HTERT RPE-1 (cell line): ENCODE data around the gene KIF4A.

Experiments used
- in situ Hi-C: fragments of 300-500 bp; cut with MboI; formaldehyde crosslinking; loops from 4 replicates; pipeline ENCODE4 v1.14.3; 2020; ENCODE audit warnings: low sequenced_read_pairs

The KIF4A gene

GRCh38 chrX:70436343-70436742 is 146.4 kb downstream of the KIF4A start:
- in situ Hi-C loops = no loop called here

- in situ Hi-C loops = no loop called here
Observed at GRCh38 chrX:70437011-70437410, 147.1 kb downstream of the KIF4A start.

GRCh38 chrX:70437921-70438665 is 148.2 kb downstream of the KIF4A start:
- in situ Hi-C loops = no loop called here

GRCh38 chrX:70439016-70439415 is 149.1 kb downstream of the KIF4A start:
- in situ Hi-C loops = no loop called here

GRCh38 chrX:70442224-70442623 is 152.3 kb downstream of the KIF4A start:
- in situ Hi-C loops = no loop called here

- in situ Hi-C loops = no loop called here
Observed at GRCh38 chrX:70444326-70444945, 154.5 kb downstream of the KIF4A start, which contains the start of gene DLG3. DLG3 (plus strand) TSS chrX:70444835; CDS start chrX:70445202, 367 bp downstream.

GRCh38 chrX:70444946-70445656 is 155.2 kb downstream of the KIF4A start:
- in situ Hi-C loops = no loop called here

- in situ Hi-C loops = no loop called here
Observed at GRCh38 chrX:70445951-70446350, 156.0 kb downstream of the KIF4A start.

- in situ Hi-C loops = no loop called here
Observed at GRCh38 chrX:70446380-70447350, 156.8 kb downstream of the KIF4A start.

GRCh38 chrX:70449457-70449966 is 159.6 kb downstream of the KIF4A start:
- in situ Hi-C loops = no loop called here

- in situ Hi-C loops = no loop called here
Observed at GRCh38 chrX:70452143-70452733, 162.3 kb downstream of the KIF4A start.

GRCh38 chrX:70453024-70453618 is 163.2 kb downstream of the KIF4A start:
- in situ Hi-C loops = no loop called here

GRCh38 chrX:70454441-70455365 is 164.8 kb downstream of the KIF4A start:
- in situ Hi-C loops = no loop called here

GRCh38 chrX:70455366-70456202 is 165.7 kb downstream of the KIF4A start:
- in situ Hi-C loops = no loop called here

- in situ Hi-C loops = no loop called here
Observed at GRCh38 chrX:70456256-70456655, 166.4 kb downstream of the KIF4A start.

GRCh38 chrX:70461026-70461425 is 171.1 kb downstream of the KIF4A start:
- in situ Hi-C loops = no loop called here

- in situ Hi-C loops = no loop called here
Observed at GRCh38 chrX:70464051-70464450, 174.1 kb downstream of the KIF4A start.

- in situ Hi-C loops = no loop called here
Observed at GRCh38 chrX:70466968-70467367, 177.1 kb downstream of the KIF4A start.
